CD4-positive, alpha-beta T cell treated with Interleukin-10 for 1 hour (primary cell): Measurements from ENCODE around the gene TRIP11.
A peak's percentile ranks its signal among the peaks of the same experiment; 100 is the strongest.

ENCODE experiments used
- DNase-seq: peaks from one replicate; pipeline ENCODE4 v3.0.0-alpha.2; 2020

Gene TRIP11

GRCh38 chr14:92009604-92010003 lies 30.3 kb downstream of the TRIP11 start:
- DNase-seq = no peak

GRCh38 chr14:92005019-92005418 lies 34.8 kb downstream of the TRIP11 start:
- no peak for DNase-seq

GRCh38 chr14:92004062-92004461 lies 35.8 kb downstream of the TRIP11 start:
- DNase-seq = no peak

- peak; percentile 6 for DNase-seq
Observed at GRCh38 chr14:91998667-91999570, 40.9 kb downstream of the TRIP11 start.

GRCh38 chr14:91997492-91997891 lies 42.4 kb downstream of the TRIP11 start:
- no peak for DNase-seq

GRCh38 chr14:91996948-91997371 lies 42.9 kb downstream of the TRIP11 start:
- DNase-seq = peak; percentile 58

- no peak for DNase-seq
Observed at GRCh38 chr14:91987192-91987591, 52.7 kb downstream of the TRIP11 start.

- DNase-seq = no peak
Observed at GRCh38 chr14:91985521-91986255, 54.2 kb downstream of the TRIP11 start.

GRCh38 chr14:91985008-91985407 lies 54.9 kb downstream of the TRIP11 start:
- no peak for DNase-seq

- no peak for DNase-seq
Observed at GRCh38 chr14:91983588-91983987, 56.3 kb downstream of the TRIP11 start.

GRCh38 chr14:91980157-91980556 lies 59.7 kb downstream of the TRIP11 start:
- DNase-seq = no peak

GRCh38 chr14:91977884-91978283 lies 62.0 kb downstream of the TRIP11 start:
- no peak for DNase-seq

- DNase-seq = no peak
Observed at GRCh38 chr14:91975763-91976162, 64.1 kb downstream of the TRIP11 start.

- DNase-seq = no peak
Observed at GRCh38 chr14:91971188-91971778, 68.6 kb downstream of the TRIP11 start.

GRCh38 chr14:91968280-91968679 lies 71.6 kb downstream of the TRIP11 start:
- peak; percentile 48 for DNase-seq

GRCh38 chr14:91964724-91965123 lies 75.1 kb downstream of the TRIP11 start:
- no peak for DNase-seq

GRCh38 chr14:91964011-91964410 lies 75.8 kb downstream of the TRIP11 start:
- DNase-seq = no peak

GRCh38 chr14:91963465-91963864 lies 76.4 kb downstream of the TRIP11 start:
- DNase-seq = no peak

GRCh38 chr14:91961297-91962220 lies 78.3 kb downstream of the TRIP11 start:
- no peak for DNase-seq

GRCh38 chr14:91957876-91958313 lies 82.0 kb downstream of the TRIP11 start:
- DNase-seq = no peak

GRCh38 chr14:91956616-91957015 lies 83.2 kb downstream of the TRIP11 start:
- no peak for DNase-seq

- DNase-seq = no peak
Observed at GRCh38 chr14:91955168-91955567, 84.7 kb downstream of the TRIP11 start.
